Measurements from ENCODE around the gene CTSA.

The CTSA gene

GRCh38 chr20:45944151-45944964 is 53.2 kb downstream of the CTSA start:
- peak; percentile 88 for DNase-seq

DNA sequence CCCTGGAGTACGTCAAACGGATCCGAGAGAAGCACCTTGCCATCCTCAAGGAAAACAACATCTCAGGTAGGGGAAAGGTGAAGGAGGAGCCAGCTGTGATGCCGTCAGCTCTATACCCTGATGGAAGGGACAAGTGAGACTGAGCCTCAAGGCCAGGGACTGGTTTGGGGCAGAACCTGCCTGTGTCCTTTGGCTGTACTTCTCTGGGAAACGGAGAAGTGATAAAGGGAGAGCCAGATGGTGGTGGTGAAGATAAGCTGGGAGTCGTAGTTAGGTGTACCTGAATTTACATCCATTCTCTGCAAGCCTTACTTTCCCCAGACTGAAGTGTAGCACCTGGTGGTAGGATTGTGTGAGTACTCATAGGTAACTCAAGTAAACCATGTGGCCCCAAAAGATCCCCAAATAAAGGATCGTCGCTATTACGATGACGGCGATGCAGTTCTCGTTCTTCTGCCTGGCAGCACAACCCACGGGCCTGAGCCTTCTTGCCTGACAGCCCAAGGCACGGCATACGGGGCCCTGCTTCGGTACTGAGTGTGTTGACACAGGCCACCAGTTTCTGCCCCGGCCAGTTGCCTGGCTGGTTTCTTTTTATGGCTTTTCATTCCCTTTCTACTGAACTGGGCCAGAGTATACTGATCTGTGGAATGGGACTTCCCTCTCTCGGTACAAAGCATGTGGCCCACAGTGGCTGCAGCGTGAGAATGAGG is 54.0 kb downstream of the CTSA start:
- no peak for DNase-seq

GRCh38 chr20:45945678-45946148 is 54.6 kb downstream of the CTSA start:
- no peak for DNase-seq

GRCh38 chr20:45946149-45946970 is 55.2 kb downstream of the CTSA start:
- no peak for DNase-seq

DNA sequence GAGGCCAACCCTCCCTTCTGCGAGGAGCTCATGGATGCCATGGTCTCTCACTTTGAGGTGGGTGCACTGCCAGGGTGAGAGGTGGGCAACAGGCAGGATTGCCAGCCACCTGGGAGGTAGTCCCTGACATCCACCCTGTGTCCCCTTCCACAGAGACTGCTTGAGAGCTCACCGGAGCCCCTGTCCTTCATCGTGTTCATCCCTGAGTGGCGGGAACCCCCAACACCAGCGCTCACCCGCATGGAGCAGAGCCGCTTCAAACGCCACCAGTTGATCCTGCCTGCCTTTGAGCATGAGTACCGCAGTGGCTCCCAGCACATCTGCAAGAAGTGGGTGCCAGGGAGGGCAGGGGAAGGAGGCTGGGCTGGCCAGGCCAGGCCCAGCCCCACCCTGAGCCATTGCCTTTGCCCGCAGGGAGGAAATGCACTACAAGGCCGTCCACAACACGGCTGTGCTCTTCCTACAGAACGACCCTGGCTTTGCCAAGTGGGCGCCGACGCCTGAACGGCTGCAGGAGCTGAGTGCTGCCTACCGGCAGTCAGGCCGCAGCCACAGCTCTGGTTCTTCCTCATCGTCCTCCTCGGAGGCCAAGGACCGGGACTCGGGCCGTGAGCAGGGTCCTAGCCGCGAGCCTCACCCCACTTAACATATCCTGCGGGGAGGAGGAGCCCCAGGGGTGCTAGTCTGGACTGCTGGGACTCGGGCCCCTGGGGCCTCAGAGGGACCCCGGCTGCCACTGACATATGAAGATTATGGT is 56.2 kb downstream of the CTSA start:
- no peak for DNase-seq

DNA sequence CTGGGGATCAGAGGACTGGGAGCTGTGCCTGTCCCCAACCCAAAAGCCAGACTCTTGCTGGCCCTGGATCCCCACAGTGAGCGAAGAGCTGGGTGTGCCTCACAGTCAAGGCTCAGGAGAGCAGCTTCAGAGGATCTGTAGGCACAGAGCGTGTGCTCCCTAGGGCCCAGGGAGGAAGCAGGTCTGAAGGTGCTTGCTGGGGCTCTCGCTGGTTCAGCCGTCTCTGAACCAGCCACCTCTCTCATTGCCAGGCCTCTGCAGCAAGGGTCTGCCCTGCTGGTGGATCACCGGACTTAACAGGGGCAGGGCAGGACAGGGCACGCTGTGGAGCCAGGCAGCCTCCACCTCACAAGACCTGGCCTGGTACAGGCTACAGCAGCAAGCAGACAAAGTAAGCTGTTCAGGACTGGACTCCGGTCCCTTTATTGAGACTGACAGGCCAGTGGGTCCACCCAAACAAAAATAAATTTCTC is 57.2 kb downstream of the CTSA start:
- no peak for DNase-seq

All from DMS53 (cell line).